CD14-positive monocyte (primary cell): ENCODE data around the gene HAGHL. TPM values are rescaled to one million over a fixed set of nuclear protein-coding genes. Genes with fewer than 3 reads are reported as not detected.

Experiments
- DNase-seq, 3 donors: peaks; one replicate each; pipeline ENCODE4 v3.0.0-alpha.2; 2011 to 2022
- H2AFZ ChIP-seq: 2 replicates; pipeline ENCODE4 v1.6.0; 2012; ENCODE audit warnings: mild to moderate bottlenecking, low read depth, low read length, inconsistent platforms; ENCODE audit not compliant: insufficient read depth, poor library complexity, severe bottlenecking
- H3K27ac ChIP-seq, 2 donors: 1 replicate in 1 of 2; 2 replicates in 1 of 2; pipeline ENCODE4 v1.5.1; 2012 to 2013; ENCODE audit warnings: low read length in 2 of 2, control low read depth in 1 of 2, inconsistent platforms in 1 of 2, low read depth in 1 of 2, mild to moderate bottlenecking in 1 of 2
- H3K27me3 ChIP-seq, 2 donors: one replicate each; pipeline versions ENCODE4 v1.6.0 to v1.6.1; 2011 to 2013; ENCODE audit warnings: low read length in 2 of 2; ENCODE audit not compliant: control insufficient read depth in 2 of 2, insufficient read depth in 2 of 2
- H3K36me3 ChIP-seq, 2 donors: replicated peaks in 1 of 2; 1 replicate in 1 of 2; 2 replicates in 1 of 2; pipeline versions ENCODE4 v1.5.1 to v1.6.1; 2012 to 2013; ENCODE audit warnings: low read length in 2 of 2, control low read depth in 1 of 2, inconsistent platforms in 1 of 2, mild to moderate bottlenecking in 1 of 2; ENCODE audit not compliant: insufficient read depth in 2 of 2, control insufficient read depth in 1 of 2
- H3K4me1 ChIP-seq, 2 donors: 1 replicate in 1 of 2; 2 replicates in 1 of 2; pipeline versions ENCODE4 v1.5.1 to v1.6.1; 2012 to 2013; ENCODE audit warnings: low read length in 2 of 2, control low read depth in 1 of 2, inconsistent platforms in 1 of 2, mild to moderate bottlenecking in 1 of 2, moderate library complexity in 1 of 2; ENCODE audit not compliant: insufficient read depth in 2 of 2, control insufficient read depth in 1 of 2
- H3K4me2 ChIP-seq: replicated peaks from 2 replicates; pipeline ENCODE3; 2012; ENCODE audit warnings: low read length, moderate library complexity, mild to moderate bottlenecking; ENCODE audit not compliant: poor library complexity, severe bottlenecking; ENCODE audit errors: extremely low read depth
- H3K4me3 ChIP-seq, 3 experiments: fragments of 200-600 bp in 1 of 3; sonication (generic) in 1 of 3; replicated peaks in 1 of 3; 1 replicate in 2 of 3; 2 replicates in 1 of 3; pipeline ENCODE4 v1.5.1; 2011 to 2013; ENCODE audit warnings: low read length in 3 of 3, mild to moderate bottlenecking in 3 of 3, control low read depth in 2 of 3, low read depth in 2 of 3, inconsistent platforms in 1 of 3, moderate library complexity in 1 of 3
- H3K79me2 ChIP-seq: 2 replicates; pipeline ENCODE4 v1.6.0; 2012; ENCODE audit warnings: mild to moderate bottlenecking, control low read depth, inconsistent platforms, low read length, moderate library complexity; ENCODE audit not compliant: insufficient read depth
- H3K9ac ChIP-seq: 2 replicates; pipeline ENCODE4 v1.6.0; 2017; ENCODE audit warnings: low read length, mild to moderate bottlenecking; ENCODE audit not compliant: insufficient read depth, poor library complexity, severe bottlenecking
- H3K9me3 ChIP-seq, 2 donors: replicated peaks in 1 of 2; 1 replicate in 1 of 2; 2 replicates in 1 of 2; pipeline versions ENCODE4 v1.5.1 to v1.6.1; 2012 to 2013; ENCODE audit warnings: low read length in 2 of 2, control low read depth in 1 of 2; ENCODE audit not compliant: control insufficient read depth in 1 of 2, insufficient read depth in 1 of 2
- H4K20me1 ChIP-seq: 2 replicates; pipeline ENCODE4 v1.6.0; 2012; ENCODE audit warnings: mild to moderate bottlenecking, low read length, control low read depth, moderate library complexity; ENCODE audit not compliant: insufficient read depth
- H3K27ac Mint-ChIP-seq, 7 donors: one replicate each; pipeline ENCODE4 v1.8.0; 2020; ENCODE audit warnings: mild to moderate bottlenecking in 7 of 7, mixed read lengths in 7 of 7, moderate library complexity in 6 of 7, inconsistent platforms in 2 of 7
- H3K27me3 Mint-ChIP-seq, 3 donors: one replicate each; pipeline ENCODE4 v1.8.0; 2021 to 2022; ENCODE audit warnings: low read depth in 3 of 3, mild to moderate bottlenecking in 3 of 3, mixed read lengths in 3 of 3, moderate library complexity in 3 of 3, inconsistent platforms in 1 of 3
- H3K36me3 Mint-ChIP-seq, 2 donors: one replicate each; pipeline ENCODE4 v1.8.0; 2020; ENCODE audit warnings: mixed read lengths in 2 of 2, inconsistent platforms in 1 of 2, mild to moderate bottlenecking in 1 of 2
- H3K4me1 Mint-ChIP-seq: one replicate; pipeline ENCODE4 v1.8.0; 2020; ENCODE audit warnings: mild to moderate bottlenecking, mixed read lengths
- H3K4me3 Mint-ChIP-seq, 2 donors: one replicate each; pipeline ENCODE4 v1.8.0; 2020; ENCODE audit warnings: mild to moderate bottlenecking in 2 of 2, mixed read lengths in 2 of 2, moderate library complexity in 1 of 2
- H3K9me3 Mint-ChIP-seq, 7 donors: one replicate each; pipeline ENCODE4 v1.8.0; 2020 to 2022; ENCODE audit warnings: mixed read lengths in 7 of 7, mild to moderate bottlenecking in 6 of 7, moderate library complexity in 6 of 7, inconsistent platforms in 2 of 7
- WGBS: methylation state at CpG from one replicate; pipeline ENCODE4 v1.1.5; 2013; ENCODE audit warnings: missing lambda C conversion rate; ENCODE audit not compliant: insufficient coverage; 5-methylcytosine and 5-hydroxymethylcytosine counted together
- intact Hi-C, 2 donors: fragments of 100-400 bp; cut with micrococcal nuclease; formaldehyde crosslinking; loops; one replicate each; pipeline versions ENCODE4 v1.15.0 to v1.15.1; 2023
- polyA plus RNA-seq, 3 donors: library from polyadenylated mRNA; depleted of rRNA in 1 of 3; unstranded in 2 of 3; stranded (reverse) in 1 of 3; fragments of 300-500 nt in 2 of 3; fragments of >200 nt in 1 of 3; fragmentation: Illumina TruSeq in 2 of 3; gene quantifications; 1 replicate in 2 of 3; 2 replicates in 1 of 3; pipeline ENCODE4 v1.2.3, GENCODE V29; 2012 to 2021
- TF ChIP-seq, protein P1 (sequence below): fragments of 200-600 bp; IDR thresholded peaks from one replicate; pipeline ENCODE4 v1.8.0; 2022; ENCODE audit warnings: antibody characterized with exemption, mild to moderate bottlenecking

Gene HAGHL
- polyA plus RNA-seq, 3 donors, result 0.60 to 8.9 (median 1.5) TPM

DNA sequence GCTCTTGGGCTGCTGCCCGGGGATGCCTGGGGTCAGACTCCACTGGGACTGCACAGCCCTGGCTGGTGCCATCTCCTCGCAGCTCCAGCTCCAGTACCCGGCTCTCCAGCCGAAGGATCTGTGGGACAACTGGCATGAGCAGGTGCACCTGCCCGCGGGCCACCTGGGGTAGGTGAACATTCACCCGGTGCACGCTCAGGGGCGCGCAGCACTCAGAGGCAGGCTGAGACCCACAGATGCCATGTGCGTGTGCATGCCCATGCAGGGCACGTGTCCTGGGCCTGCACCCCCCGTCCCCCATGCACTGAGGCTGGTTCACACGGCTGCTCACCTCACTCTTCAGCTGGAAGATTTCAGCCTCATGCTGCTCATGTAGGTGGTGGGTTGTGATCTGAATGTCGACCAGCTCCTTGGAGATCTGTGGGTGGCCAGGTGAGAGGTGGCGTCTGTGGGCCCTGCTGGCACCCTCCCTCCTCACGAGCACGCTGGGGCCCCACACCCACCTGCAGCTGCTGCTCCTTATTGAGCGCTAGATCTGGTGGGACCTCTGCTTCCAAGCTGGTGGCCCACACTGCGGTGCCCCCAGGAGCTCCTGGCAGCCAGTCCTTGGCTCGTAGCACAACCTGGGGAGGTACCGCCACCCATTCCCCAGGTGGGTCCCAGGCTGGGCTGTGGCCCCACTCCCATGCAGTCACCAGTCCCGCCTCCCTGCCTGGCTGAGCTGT is 1.3 kb upstream of the HAGHL start:
- no peak overlapping the region for H3K4me2 ChIP-seq
- Mint-ChIP-seq H3K36me3 (peaks cover 4 to 5% of the 10 kb centered on the region in 2 donors), H3K27ac (no peak overlapping the region), H3K27me3 (peaks cover 11 to 46% (median 20%) of the 10 kb centered on the region in 3 donors), H3K4me1 (peaks cover 9% of the 10 kb centered on the region), H3K9me3 (no peaks in the 10 kb centered on the region), H3K4me3 (peak overlapping the region in 1 of 2 donors; percentile 82)
- peaks cover 3 to 35% of the 10 kb centered on the region in 2 donors for H3K27me3 ChIP-seq
- intact Hi-C loops, result no loop called here
- TF ChIP-seq, protein P1, sequence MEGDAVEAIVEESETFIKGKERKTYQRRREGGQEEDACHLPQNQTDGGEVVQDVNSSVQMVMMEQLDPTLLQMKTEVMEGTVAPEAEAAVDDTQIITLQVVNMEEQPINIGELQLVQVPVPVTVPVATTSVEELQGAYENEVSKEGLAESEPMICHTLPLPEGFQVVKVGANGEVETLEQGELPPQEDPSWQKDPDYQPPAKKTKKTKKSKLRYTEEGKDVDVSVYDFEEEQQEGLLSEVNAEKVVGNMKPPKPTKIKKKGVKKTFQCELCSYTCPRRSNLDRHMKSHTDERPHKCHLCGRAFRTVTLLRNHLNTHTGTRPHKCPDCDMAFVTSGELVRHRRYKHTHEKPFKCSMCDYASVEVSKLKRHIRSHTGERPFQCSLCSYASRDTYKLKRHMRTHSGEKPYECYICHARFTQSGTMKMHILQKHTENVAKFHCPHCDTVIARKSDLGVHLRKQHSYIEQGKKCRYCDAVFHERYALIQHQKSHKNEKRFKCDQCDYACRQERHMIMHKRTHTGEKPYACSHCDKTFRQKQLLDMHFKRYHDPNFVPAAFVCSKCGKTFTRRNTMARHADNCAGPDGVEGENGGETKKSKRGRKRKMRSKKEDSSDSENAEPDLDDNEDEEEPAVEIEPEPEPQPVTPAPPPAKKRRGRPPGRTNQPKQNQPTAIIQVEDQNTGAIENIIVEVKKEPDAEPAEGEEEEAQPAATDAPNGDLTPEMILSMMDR, result no peak
- no peak overlapping the region for H3K9ac ChIP-seq
- H3K4me1 ChIP-seq, result peaks cover 25 to 43% of the 10 kb centered on the region in 2 donors
- DNase-seq, result no peak
- no peaks in the 10 kb centered on the region for H3K9me3 ChIP-seq
- H3K79me2 ChIP-seq, result no peaks in the 10 kb centered on the region
- 87% methylated on average over 22 of the region's 23 CpGs for WGBS
- H3K4me3 ChIP-seq, result no peak overlapping the region
- peaks cover 20% of the 10 kb centered on the region for H4K20me1 ChIP-seq
- H3K36me3 ChIP-seq, result peaks cover 0 to 6% of the 10 kb centered on the region in 2 donors
- no peak overlapping the region for H3K27ac ChIP-seq
- H2AFZ ChIP-seq, result no peak overlapping the region

DNA sequence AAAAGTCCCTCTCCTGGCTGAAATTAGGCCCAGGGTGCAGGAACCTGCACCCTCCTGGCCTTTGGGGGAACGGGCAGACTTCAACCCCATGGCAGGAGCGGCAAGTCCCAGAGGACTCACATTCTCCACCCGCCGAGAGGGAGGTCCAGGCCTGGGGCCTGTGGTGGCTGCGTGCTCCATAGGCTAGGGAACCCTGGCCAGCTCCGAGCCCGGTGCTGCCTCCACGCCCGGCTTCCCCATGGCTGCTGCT is 793 bp upstream of the HAGHL start:
- 43% methylated on average over 9 of the region's 9 CpGs for WGBS
- peaks cover 20% of the 10 kb centered on the region for H4K20me1 ChIP-seq
- H3K4me2 ChIP-seq, result peak overlapping the region; percentile 94
- H3K27me3 ChIP-seq, result peaks cover 3 to 35% of the 10 kb centered on the region in 2 donors
- Mint-ChIP-seq H3K27ac (no peak overlapping the region), H3K4me3 (peak overlapping the region; percentile 79 to 82), H3K9me3 (no peaks in the 10 kb centered on the region), H3K36me3 (peaks cover 5 to 7% of the 10 kb centered on the region in 2 donors), H3K4me1 (peaks cover 9% of the 10 kb centered on the region), H3K27me3 (peaks cover 11 to 46% (median 20%) of the 10 kb centered on the region in 3 donors)
- TF ChIP-seq, protein P1, result no peak
- no peak for DNase-seq
- H3K36me3 ChIP-seq, result peaks cover 0 to 10% of the 10 kb centered on the region in 2 donors
- H3K9ac ChIP-seq, result no peak overlapping the region
- intact Hi-C loops, result no loop called here
- H3K4me3 ChIP-seq, result peak overlapping the region in 1 of 3 experiments; percentile 77
- no peak overlapping the region for H2AFZ ChIP-seq
- peaks cover 24 to 38% of the 10 kb centered on the region in 2 donors for H3K4me1 ChIP-seq
- no peaks in the 10 kb centered on the region for H3K79me2 ChIP-seq
- H3K27ac ChIP-seq, result no peak overlapping the region
- no peaks in the 10 kb centered on the region for H3K9me3 ChIP-seq
